ENCODE results near the gene ARFRP1. TPM values are rescaled to one million over a fixed set of nuclear protein-coding genes. Genes with fewer than 3 reads are reported as not detected.
A peak's percentile ranks its signal among the peaks of the same experiment; 100 is the strongest.

The ARFRP1 gene
- total and polyA plus RNA-seq, 12 donors, result 34.9 to 59.1 (median 40.0) TPM

GRCh38 chr20:63750807-63751470, 43.2 kb upstream of the ARFRP1 start:
- DNase-seq, result no peak
- Histone ChIP-seq H3K9me3 (no peaks in the 10 kb centered on the region), H3K4me1 (peaks cover 0 to 6% (median 0%) of the 10 kb centered on the region in 9 donors), H3K4me3 (no peak overlapping the region), H3K27ac (peak overlapping the region in 1 of 10 donors; percentile 80), H3K27me3 (no peaks in the 10 kb centered on the region), H3K36me3 (peaks cover 0 to 82% (median 6%) of the 10 kb centered on the region in 9 donors)
- WGBS, 2 donors, result 80% methylated on average over 26 of the region's 26 CpGs
- ATAC-seq, result no peak
- TF ChIP-seq, protein P1, sequence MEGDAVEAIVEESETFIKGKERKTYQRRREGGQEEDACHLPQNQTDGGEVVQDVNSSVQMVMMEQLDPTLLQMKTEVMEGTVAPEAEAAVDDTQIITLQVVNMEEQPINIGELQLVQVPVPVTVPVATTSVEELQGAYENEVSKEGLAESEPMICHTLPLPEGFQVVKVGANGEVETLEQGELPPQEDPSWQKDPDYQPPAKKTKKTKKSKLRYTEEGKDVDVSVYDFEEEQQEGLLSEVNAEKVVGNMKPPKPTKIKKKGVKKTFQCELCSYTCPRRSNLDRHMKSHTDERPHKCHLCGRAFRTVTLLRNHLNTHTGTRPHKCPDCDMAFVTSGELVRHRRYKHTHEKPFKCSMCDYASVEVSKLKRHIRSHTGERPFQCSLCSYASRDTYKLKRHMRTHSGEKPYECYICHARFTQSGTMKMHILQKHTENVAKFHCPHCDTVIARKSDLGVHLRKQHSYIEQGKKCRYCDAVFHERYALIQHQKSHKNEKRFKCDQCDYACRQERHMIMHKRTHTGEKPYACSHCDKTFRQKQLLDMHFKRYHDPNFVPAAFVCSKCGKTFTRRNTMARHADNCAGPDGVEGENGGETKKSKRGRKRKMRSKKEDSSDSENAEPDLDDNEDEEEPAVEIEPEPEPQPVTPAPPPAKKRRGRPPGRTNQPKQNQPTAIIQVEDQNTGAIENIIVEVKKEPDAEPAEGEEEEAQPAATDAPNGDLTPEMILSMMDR (IDR thresholded peaks at IDR 0.05), result no peak
- intact Hi-C loops (cut with DNase I), result no loop called here

GRCh38 chr20:63749597-63750508, 42.1 kb upstream of the ARFRP1 start:
- TF ChIP-seq, protein P1 (IDR thresholded peaks at IDR 0.05), result no peak
- Histone ChIP-seq H3K27me3 (no peaks in the 10 kb centered on the region), H3K4me3 (no peak overlapping the region), H3K36me3 (peaks cover 0 to 86% (median 6%) of the 10 kb centered on the region in 9 donors), H3K9me3 (no peaks in the 10 kb centered on the region), H3K4me1 (peaks cover 0 to 6% (median 0%) of the 10 kb centered on the region in 9 donors), H3K27ac (peak overlapping the region in 1 of 10 donors; percentile 80)
- intact Hi-C loops (cut with DNase I), result no loop called here
- DNase-seq, result no peak
- WGBS, 2 donors, result 90 to 94% methylated on average over 16 of the region's 16 CpGs
- no peak for ATAC-seq

DNA sequence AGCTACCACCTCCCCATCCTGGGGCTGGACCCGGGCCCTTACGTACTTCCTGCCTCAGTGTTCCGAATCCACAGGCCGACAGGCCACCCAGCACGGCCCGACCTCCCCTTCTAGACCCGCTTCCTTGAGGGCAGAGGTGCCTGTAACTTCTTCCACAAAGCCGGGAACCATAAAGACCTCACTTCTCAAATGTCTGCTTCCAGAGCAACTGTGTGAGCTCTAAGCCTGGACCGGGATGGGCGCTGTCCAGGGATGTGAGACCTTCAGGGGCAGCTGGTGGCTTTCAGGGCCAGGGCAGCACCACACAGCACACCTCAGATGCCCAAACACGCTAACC, 41.1 kb upstream of the ARFRP1 start:
- ATAC-seq (no peak), DNase-seq (no peak)
- intact Hi-C loops (cut with DNase I), result no loop called here
- H3K4me3 ChIP-seq, result no peak overlapping the region
- 90 to 91% methylated on average over 11 of the region's 11 CpGs for WGBS, 2 donors
- H3K9me3 ChIP-seq, result no peaks in the 10 kb centered on the region
- peaks cover 0 to 1% (median 0%) of the 10 kb centered on the region in 9 donors for H3K4me1 ChIP-seq
- no peaks in the 10 kb centered on the region for H3K27me3 ChIP-seq
- TF ChIP-seq, protein P1 (IDR thresholded peaks at IDR 0.05), result no peak
- H3K36me3 ChIP-seq, result peaks cover 0 to 90% (median 6%) of the 10 kb centered on the region in 9 donors
- no peak overlapping the region for H3K27ac ChIP-seq

DNA sequence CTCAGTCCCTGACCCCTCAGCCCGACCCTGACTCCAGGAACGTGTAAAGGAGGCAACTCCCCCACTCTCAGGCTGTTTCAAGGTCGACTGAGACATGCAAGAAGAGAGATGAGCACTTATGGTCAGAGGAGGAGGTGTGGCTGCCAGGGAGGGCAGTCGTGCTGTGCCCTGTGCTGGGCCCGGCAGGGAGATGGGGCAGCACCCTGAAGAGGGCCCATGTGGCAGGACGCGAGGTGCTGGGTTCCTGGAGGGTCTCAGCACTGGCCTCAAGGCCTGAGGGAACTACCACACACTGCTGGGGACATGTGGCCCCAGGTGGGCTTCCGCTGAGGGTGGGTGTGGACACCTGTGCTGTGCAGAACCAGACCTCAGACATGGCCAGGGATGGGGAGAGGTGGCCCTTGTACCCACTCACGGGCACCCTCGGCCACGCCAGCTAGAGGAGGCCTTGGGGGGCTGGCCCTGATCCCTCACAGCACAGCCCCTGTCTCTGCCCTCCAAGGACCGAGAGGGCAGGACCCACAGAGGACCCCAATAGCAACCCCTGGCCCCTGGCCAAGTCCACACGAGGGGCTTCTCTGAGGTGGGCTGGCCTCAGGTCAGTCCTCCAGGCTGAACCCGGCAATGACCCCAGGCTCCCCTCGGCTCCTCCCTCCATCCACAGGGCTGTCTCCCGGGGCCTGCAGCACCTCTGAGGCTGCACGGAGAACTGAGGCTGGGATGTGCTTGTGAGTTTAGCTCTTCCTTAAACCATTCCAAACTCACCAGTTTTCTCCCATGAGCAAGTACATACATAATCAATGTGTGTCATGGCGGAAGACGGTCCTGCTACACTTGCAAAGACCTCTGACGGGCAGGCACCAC, 40.5 kb upstream of the ARFRP1 start:
- Histone ChIP-seq H3K27ac (peak overlapping the region in 3 of 10 donors; percentile 33 to 38 (median 37)), H3K9me3 (no peaks in the 10 kb centered on the region), H3K36me3 (peaks cover 0 to 90% (median 12%) of the 10 kb centered on the region in 9 donors), H3K4me3 (no peak overlapping the region), H3K4me1 (no peaks in the 10 kb centered on the region), H3K27me3 (no peaks in the 10 kb centered on the region)
- peak in 3 of 8 donors; percentile 5 to 12 (median 9) for ATAC-seq
- 72 to 74% methylated on average over 20 of the region's 20 CpGs for WGBS, 2 donors
- TF ChIP-seq, protein P1 (IDR thresholded peaks at IDR 0.05), result no peak
- intact Hi-C loops (cut with DNase I), result no loop called here
- no peak for DNase-seq

Measured in heart right ventricle (tissue), 16 donors.